NB4 (cell line): ENCODE measurements around the gene NCS1.
A peak's percentile ranks its signal among the peaks of the same experiment; 100 is the strongest.

Source experiments
- DNase-seq: peaks from one replicate; pipeline ENCODE4 v3.0.0; 2010; ENCODE audit warnings: low read depth
- H3K4me3 ChIP-seq: one replicate; pipeline ENCODE4 v1.5.1; 2011; ENCODE audit warnings: mild to moderate bottlenecking, low read depth, low read length, moderate library complexity
- CTCF ChIP-seq: IDR thresholded peaks from one replicate; pipeline ENCODE4 v1.5.1; 2012; ENCODE audit warnings: low read depth, low read length
- MYC ChIP-seq: IDR thresholded peaks from 2 replicates; pipeline ENCODE4 v1.6.1; 2011; ENCODE audit warnings: low read depth, low read length
- POLR2A ChIP-seq: IDR thresholded peaks from 2 replicates; pipeline ENCODE4 v1.6.1; 2011; ENCODE audit warnings: mild to moderate bottlenecking; ENCODE audit not compliant: insufficient read length; ENCODE audit errors: extremely low read depth
- TF ChIP-seq, protein P1 (sequence below): IDR thresholded peaks from 2 replicates; pipeline ENCODE4 v1.6.1; 2011; ENCODE audit warnings: low read depth, low read length

Gene NCS1

GRCh38 chr9:130241198-130241535, 69.0 kb downstream of the NCS1 start:
- no peak overlapping the region for H3K4me3 ChIP-seq
- DNase-seq, result no peak
- TF ChIP-seq, protein P1, sequence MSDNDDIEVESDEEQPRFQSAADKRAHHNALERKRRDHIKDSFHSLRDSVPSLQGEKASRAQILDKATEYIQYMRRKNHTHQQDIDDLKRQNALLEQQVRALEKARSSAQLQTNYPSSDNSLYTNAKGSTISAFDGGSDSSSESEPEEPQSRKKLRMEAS, result no peak
- TF ChIP-seq MYC, result no peak
- no peak for TF ChIP-seq CTCF
- TF ChIP-seq POLR2A, result no peak

GRCh38 chr9:130242270-130243014, 70.2 kb downstream of the NCS1 start:
- DNase-seq, result no peak
- TF ChIP-seq CTCF (no peak), POLR2A (no peak), MYC (no peak)
- TF ChIP-seq, protein P1, result no peak
- no peak overlapping the region for H3K4me3 ChIP-seq

GRCh38 chr9:130243015-130243881, 71.0 kb downstream of the NCS1 start:
- DNase-seq, result peak; percentile 68
- TF ChIP-seq, protein P1, result peak; percentile 24; the same call in 1 of the 2 replicates
- TF ChIP-seq MYC (no peak), POLR2A (no peak), CTCF (peak; percentile 72)
- H3K4me3 ChIP-seq, result no peak overlapping the region

- no peak overlapping the region for H3K4me3 ChIP-seq
- DNase-seq, result no peak
- TF ChIP-seq, protein P1, result no peak
- no peak for TF ChIP-seq CTCF
- TF ChIP-seq POLR2A, result no peak
- no peak for TF ChIP-seq MYC
Observed at GRCh38 chr9:130243882-130244170, 71.6 kb downstream of the NCS1 start.

DNA sequence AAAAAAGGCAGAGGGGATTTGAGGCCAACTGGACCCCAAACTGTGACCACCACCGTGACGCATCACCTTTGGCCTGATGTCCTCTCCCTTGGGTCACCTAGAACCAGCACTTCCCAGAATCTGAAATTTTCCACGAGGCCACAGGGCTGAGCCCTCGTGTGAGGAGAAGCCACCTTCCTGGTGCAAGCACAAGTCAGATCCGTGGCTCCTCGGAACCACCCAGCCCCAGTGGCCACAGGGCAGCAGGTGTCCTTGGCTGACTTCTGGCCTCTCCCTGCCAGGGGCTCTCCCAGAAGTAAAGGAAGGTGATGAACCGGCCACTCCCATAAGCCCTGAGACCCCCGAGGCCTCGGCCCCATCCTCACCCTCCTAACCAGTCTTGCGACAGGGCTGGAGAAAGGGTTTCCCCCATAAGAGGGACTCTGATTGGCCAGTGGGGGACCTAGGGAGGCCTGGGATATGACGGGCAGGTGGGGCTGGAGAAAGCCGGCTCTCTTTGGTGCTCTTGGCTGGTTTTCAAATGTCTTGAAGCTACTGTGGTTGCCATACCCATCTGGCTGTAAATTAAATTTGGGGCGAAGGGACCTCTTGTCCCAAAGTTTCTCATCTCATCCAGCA, 72.5 kb downstream of the NCS1 start:
- no peak for DNase-seq
- TF ChIP-seq, protein P1, result no peak
- TF ChIP-seq CTCF (no peak), MYC (no peak), POLR2A (no peak)
- H3K4me3 ChIP-seq, result no peak overlapping the region
